DMS114 treated with DMSO at 0.1 percent for 48 hours (cell line): Measurements from ENCODE around the gene MIDN.
"Not testable (repeated sequence)": the region's sequence is repeated elsewhere in the genome, so short reads cannot be mapped to it uniquely, and the experiment has no call there.

Experiments used
- DNase-seq: peaks from one replicate; lab custom pipeline; 2025; ENCODE audit not compliant: unreplicated experiment; lab: John Stamatoyannopoulos, UW

MIDN gene

GRCh38 chr19:1291761-1292418 lies 43.5 kb downstream of the MIDN start:
- no peak for DNase-seq

GRCh38 chr19:1292419-1293151 lies 44.2 kb downstream of the MIDN start:
- DNase-seq: no peak

GRCh38 chr19:1293782-1294604 lies 45.6 kb downstream of the MIDN start:
- DNase-seq: no peak

- no peak for DNase-seq
Measured at GRCh38 chr19:1294688-1295087, 46.3 kb downstream of the MIDN start.

- no peak for DNase-seq
Measured at GRCh38 chr19:1295169-1296012, 47.0 kb downstream of the MIDN start.

GRCh38 chr19:1296078-1296477 lies 47.7 kb downstream of the MIDN start:
- DNase-seq: no peak

- no peak for DNase-seq
Measured at GRCh38 chr19:1296575-1297271, 48.3 kb downstream of the MIDN start.

- no peak for DNase-seq
Measured at GRCh38 chr19:1298235-1298634, 49.9 kb downstream of the MIDN start.

- DNase-seq: no peak
Measured at GRCh38 chr19:1299801-1300200, 51.4 kb downstream of the MIDN start.

- no peak for DNase-seq
Measured at GRCh38 chr19:1300744-1301490, 52.5 kb downstream of the MIDN start.

- DNase-seq: no peak
Measured at GRCh38 chr19:1302533-1303239, 54.3 kb downstream of the MIDN start.

- no peak for DNase-seq
Measured at GRCh38 chr19:1304197-1304924, 56.0 kb downstream of the MIDN start.

GRCh38 chr19:1305354-1305753 lies 57.0 kb downstream of the MIDN start:
- not testable (repeated sequence) for DNase-seq

GRCh38 chr19:1307320-1307719 lies 58.9 kb downstream of the MIDN start:
- no peak for DNase-seq

GRCh38 chr19:1307755-1308303 lies 59.4 kb downstream of the MIDN start:
- DNase-seq: no peak

GRCh38 chr19:1308718-1309117 lies 60.3 kb downstream of the MIDN start:
- DNase-seq: no peak
